Glutamatergic neuron (in vitro differentiated cells): Measurements from ENCODE around the gene ABLIM3. TPM values are rescaled to one million over a fixed set of nuclear protein-coding genes. Genes with fewer than 3 reads are reported as not detected.
A peak's percentile ranks its signal among the peaks of the same experiment; 100 is the strongest.
"Not testable (repeated sequence)": the region's sequence is repeated elsewhere in the genome, so short reads cannot be mapped to it uniquely, and the experiment has no call there.

Experiments used
- DNase-seq: peaks from one replicate; pipeline ENCODE4 v3.0.0; 2022
- H3K27ac Mint-ChIP-seq: one replicate; pipeline ENCODE4 v1.8.0; 2020; ENCODE audit warnings: mild to moderate bottlenecking, mixed read lengths, inconsistent platforms; ENCODE audit not compliant: unreplicated experiment
- H3K27me3 Mint-ChIP-seq: one replicate; pipeline ENCODE4 v1.8.0; 2020; ENCODE audit warnings: mild to moderate bottlenecking, moderate library complexity, mixed read lengths, inconsistent platforms; ENCODE audit not compliant: unreplicated experiment
- H3K36me3 Mint-ChIP-seq: one replicate; pipeline ENCODE4 v1.8.0; 2020; ENCODE audit warnings: mild to moderate bottlenecking, mixed read lengths, inconsistent platforms; ENCODE audit not compliant: unreplicated experiment
- H3K4me1 Mint-ChIP-seq: one replicate; pipeline ENCODE4 v1.8.0; 2020; ENCODE audit warnings: mild to moderate bottlenecking, low read depth, mixed read lengths, inconsistent platforms; ENCODE audit not compliant: unreplicated experiment
- H3K4me3 Mint-ChIP-seq: one replicate; pipeline ENCODE4 v1.8.0; 2020; ENCODE audit warnings: mild to moderate bottlenecking, mixed read lengths, inconsistent platforms; ENCODE audit not compliant: unreplicated experiment
- H3K9me3 Mint-ChIP-seq: one replicate; pipeline ENCODE4 v1.8.0; 2020; ENCODE audit warnings: mild to moderate bottlenecking, moderate library complexity, mixed read lengths, inconsistent platforms; ENCODE audit not compliant: unreplicated experiment
- CTCF ChIP-seq: fragments of 200-600 bp; sonication (generic); IDR thresholded peaks from one replicate; pipeline ENCODE4 v1.5.0; 2021; ENCODE audit not compliant: partially characterized antibody, unreplicated experiment
- total RNA-seq: library from RNA; stranded (reverse); fragmentation: NEBNext Ultra II Directional; extraction: Animal tissue kit (Norgen Biotek cat#: 25700); gene quantifications from one replicate; pipeline ENCODE4 v1.2.1, GENCODE V29; 2021; ENCODE audit not compliant: unreplicated experiment

The ABLIM3 gene
- total RNA-seq, 1 donor from 2014 or later, result 19.0 TPM

- TF ChIP-seq CTCF, result no peak
- Mint-ChIP-seq H3K9me3 (peaks cover 2% of the 10 kb centered on the region), H3K4me3 (peak within 1 kb of the TSS; percentile 93), H3K27ac (no peak within 1 kb of the TSS), H3K4me1 (peaks cover 8% of the 10 kb centered on the region), H3K27me3 (peaks cover 14% of the 10 kb centered on the region), H3K36me3 (no peaks in the 10 kb centered on the region)
- peak; percentile 53 for DNase-seq
These were observed 130.6 kb downstream of the ABLIM3 start, which contains the start of gene AFAP1L1 for GRCh38 chr5:149271716-149272563. AFAP1L1 (plus strand) TSS chr5:149271859; CDS start chr5:149271969, 110 bp downstream.

- peak overlapping the region; percentile 93 for H3K4me3 Mint-ChIP-seq
- peaks cover 14% of the 10 kb centered on the region for H3K27me3 Mint-ChIP-seq
- not testable (repeated sequence) for H3K36me3 Mint-ChIP-seq, H3K4me1 Mint-ChIP-seq, DNase-seq, H3K9me3 Mint-ChIP-seq, H3K27ac Mint-ChIP-seq
These were observed 131.5 kb downstream of the ABLIM3 start for GRCh38 chr5:149272781-149273180.

- Mint-ChIP-seq H3K9me3 (peaks cover 2% of the 10 kb centered on the region), H3K4me1 (peaks cover 4% of the 10 kb centered on the region), H3K27ac (no peak overlapping the region), H3K27me3 (peaks cover 14% of the 10 kb centered on the region), H3K36me3 (no peaks in the 10 kb centered on the region), H3K4me3 (no peak overlapping the region)
- DNase-seq, result no peak
- no peak for TF ChIP-seq CTCF
These were observed 131.9 kb downstream of the ABLIM3 start for GRCh38 chr5:149273237-149273636.

- Mint-ChIP-seq H3K27ac (no peak overlapping the region), H3K4me3 (no peak overlapping the region), H3K36me3 (no peaks in the 10 kb centered on the region), H3K27me3 (peaks cover 14% of the 10 kb centered on the region), H3K9me3 (peaks cover 2% of the 10 kb centered on the region), H3K4me1 (peaks cover 4% of the 10 kb centered on the region)
- TF ChIP-seq CTCF, result no peak
- no peak for DNase-seq
These were observed 132.7 kb downstream of the ABLIM3 start for GRCh38 chr5:149273950-149274349.

- H3K9me3 Mint-ChIP-seq, result peaks cover 2% of the 10 kb centered on the region
- no peak overlapping the region for H3K4me3 Mint-ChIP-seq
- no peak overlapping the region for H3K27ac Mint-ChIP-seq
- H3K4me1 Mint-ChIP-seq, result peaks cover 4% of the 10 kb centered on the region
- H3K36me3 Mint-ChIP-seq, result no peaks in the 10 kb centered on the region
- H3K27me3 Mint-ChIP-seq, result peaks cover 13% of the 10 kb centered on the region
- no peak for TF ChIP-seq CTCF
- DNase-seq, result no peak
These were observed 133.6 kb downstream of the ABLIM3 start for GRCh38 chr5:149274939-149275338.
